D341Med (cell line): ENCODE results near the gene CTSL.
"Not testable (repeated sequence)": the region's sequence is repeated elsewhere in the genome, so short reads cannot be mapped to it uniquely, and the experiment has no call there.

Experiments
- DNase-seq: peaks from one replicate; pipeline ENCODE4 v3.0.0; 2012; ENCODE audit warnings: low spot score

Gene CTSL

GRCh38 chr9:87722393-87723088 lies 3.4 kb upstream of the CTSL start:
- DNase-seq: no peak

DNA sequence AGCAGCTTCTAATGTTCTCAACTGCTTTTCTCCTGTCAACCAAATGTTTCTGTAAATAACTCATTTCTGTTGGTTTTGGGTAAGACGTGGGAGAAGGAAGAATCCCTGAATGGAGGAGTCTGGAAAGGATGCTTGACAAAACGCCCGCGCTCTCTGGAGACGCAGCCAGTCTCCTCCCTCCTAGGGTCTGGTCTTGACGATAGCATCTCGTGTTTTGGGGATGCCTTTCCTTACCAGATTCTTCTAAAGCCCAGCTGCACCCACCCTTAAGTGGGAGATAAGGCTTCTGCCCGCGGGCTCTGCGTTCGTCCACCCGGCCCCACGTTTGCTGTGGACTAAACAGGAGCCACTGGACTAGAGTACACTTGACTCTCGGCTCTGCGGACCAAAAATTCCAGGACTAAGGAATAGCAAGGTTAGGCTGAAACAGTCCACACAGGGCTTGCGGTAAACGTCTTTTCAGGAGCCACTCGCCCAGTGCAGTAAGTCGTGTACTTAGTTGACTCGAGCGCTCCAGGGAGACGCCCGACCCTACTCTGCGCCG lies 491 bp upstream of the CTSL start:
- no peak for DNase-seq

DNA sequence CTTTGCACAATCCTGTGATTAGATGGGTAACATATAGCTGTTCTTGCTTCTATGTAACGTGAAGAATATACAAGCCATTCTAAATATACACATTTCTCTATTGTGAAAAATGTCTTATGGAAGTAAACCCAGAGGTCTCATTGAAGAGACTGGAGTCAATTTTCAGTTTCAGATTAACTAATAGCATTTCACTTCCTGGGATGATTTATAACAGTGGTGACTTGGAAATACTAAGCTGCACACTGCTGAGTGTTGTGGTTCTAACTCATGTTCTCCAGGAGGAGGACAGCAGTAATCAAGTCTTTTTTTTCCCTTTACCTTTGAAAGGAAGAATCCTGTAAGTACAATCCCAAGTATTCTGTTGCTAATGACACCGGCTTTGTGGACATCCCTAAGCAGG lies 3.3 kb downstream of the CTSL start:
- DNase-seq: no peak

DNA sequence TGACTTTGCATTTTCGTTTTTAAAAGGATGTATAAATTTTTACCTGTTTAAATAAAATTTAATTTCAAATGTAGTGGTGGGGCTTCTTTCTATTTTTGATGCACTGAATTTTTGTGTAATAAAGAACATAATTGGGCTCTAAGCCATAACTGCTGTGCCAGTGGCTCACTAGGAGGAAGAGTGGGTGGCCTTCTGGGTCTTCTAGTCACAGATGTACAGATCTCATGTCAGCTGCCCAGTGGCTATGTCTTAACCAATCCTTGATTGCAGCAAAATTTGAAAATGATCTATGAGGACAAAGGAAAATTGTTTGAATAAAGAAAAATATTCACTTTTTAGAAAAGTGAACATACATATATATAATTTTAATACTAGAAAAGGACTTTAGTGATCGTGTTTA lies 5.4 kb downstream of the CTSL start:
- DNase-seq: no peak

- DNase-seq: no peak
These were observed 6.4 kb downstream of the CTSL start for GRCh38 chr9:87732344-87732743.

DNA sequence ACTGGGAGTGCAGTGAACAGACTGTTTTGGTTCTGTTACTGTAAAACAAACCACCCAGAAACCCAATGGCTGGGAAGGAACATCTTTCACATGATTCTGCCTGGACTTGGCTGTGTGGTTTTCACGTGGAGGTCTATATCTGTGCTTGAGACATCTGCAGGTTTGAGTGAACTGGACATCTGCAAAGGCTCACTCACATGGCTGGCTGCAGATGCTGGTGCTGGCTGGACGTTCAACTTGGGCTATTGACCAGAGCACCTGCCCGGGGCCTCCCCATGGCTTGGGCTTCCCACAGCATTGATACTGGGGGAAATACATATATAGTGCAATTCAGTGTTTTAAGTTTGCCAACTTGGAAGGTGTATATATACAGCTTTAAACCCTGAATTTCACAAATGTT lies 6.8 kb downstream of the CTSL start:
- no peak for DNase-seq

GRCh38 chr9:87733273-87734052 lies 7.5 kb downstream of the CTSL start:
- no peak for DNase-seq

- no peak for DNase-seq
These were observed 8.2 kb downstream of the CTSL start for GRCh38 chr9:87734106-87734505.

GRCh38 chr9:87739546-87739945 lies 13.6 kb downstream of the CTSL start:
- DNase-seq: no peak

DNA sequence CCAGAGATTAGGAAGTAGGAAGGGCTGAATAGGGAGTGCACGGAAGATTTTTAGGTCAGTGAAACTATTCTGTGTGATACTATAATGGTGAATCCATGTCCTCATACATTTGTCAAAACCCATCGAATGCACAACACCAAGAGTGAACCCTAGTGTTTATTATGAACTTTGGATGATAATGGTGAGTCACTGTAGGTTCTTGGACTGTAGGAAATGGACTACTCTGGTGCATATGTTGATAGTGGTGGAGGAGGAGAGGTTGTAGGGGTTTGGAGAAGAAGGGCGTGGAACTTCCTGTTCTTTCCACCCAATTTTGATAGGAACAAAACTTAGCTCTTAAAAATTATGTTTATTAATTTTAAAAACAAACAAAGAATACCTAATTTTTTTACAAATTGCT lies 14.3 kb downstream of the CTSL start:
- DNase-seq: no peak

- no peak for DNase-seq
These were observed 15.4 kb downstream of the CTSL start for GRCh38 chr9:87741326-87741725.

DNA sequence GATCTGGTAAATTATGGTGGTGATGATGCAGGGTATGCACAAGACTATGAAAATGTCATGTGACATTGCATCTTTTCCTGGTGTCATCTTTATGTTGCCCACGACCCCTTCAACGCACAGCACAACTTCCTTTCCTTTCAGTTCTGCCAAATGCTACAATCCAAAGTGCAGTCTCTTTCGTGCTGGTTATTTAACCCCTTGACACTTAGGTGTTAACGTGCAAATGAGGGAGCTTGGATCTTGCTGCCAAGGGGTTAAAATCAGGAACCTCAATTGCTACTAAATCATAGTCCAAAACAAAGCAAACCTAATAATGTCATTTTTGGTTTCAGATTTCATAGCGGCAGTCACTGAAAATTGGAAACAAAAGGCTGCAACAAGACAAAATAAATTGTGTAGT lies 16.0 kb downstream of the CTSL start:
- no peak for DNase-seq

DNA sequence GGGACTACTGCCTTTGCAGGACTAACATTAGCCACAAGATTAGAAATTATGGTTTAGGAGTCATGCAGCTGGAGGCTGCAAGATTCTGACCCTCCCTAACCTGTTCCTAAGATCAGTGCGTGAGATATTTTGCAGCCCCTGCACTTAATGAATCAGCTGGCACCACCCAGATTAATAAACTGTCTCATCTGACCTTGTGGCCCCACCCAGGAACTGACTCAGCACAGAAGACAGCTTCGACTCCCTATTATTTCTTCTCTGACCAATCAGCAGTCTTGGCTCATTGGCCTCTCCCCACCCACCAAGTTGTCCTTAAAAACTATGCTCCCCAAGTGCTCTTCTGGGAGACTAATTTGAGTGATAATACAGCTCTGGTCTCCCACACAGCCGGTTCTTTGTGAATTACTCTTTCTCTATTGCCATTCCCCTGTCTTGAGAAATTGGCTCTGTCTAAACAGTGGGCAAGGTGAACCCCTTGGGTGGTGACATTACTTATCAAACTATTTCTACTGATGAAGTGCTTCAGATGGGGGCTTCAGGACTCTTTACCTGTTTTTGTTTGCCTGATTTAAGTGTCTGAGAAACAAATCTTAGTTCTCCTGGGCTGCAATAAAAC lies 17.0 kb downstream of the CTSL start:
- no peak for DNase-seq

DNA sequence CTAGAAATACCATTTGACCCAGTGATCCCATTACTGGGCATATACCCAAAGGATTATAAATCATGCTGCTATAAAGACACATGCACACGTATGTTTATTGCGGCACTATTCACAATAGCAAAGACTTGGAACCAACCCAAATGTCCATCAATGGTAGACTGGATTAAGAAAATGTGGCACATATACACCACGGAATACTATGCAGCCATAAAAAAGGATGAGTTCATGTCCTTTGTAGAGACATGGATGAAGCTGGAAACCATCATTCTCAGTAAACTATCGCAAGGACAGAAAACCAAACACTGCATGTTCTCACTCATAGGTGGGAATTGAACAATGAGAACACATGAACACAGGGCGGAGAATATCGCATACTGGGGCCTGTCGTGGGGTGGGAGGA lies 18.3 kb downstream of the CTSL start:
- not testable (repeated sequence) for DNase-seq

GRCh38 chr9:87746186-87746585 lies 20.3 kb downstream of the CTSL start:
- DNase-seq: no peak

DNA sequence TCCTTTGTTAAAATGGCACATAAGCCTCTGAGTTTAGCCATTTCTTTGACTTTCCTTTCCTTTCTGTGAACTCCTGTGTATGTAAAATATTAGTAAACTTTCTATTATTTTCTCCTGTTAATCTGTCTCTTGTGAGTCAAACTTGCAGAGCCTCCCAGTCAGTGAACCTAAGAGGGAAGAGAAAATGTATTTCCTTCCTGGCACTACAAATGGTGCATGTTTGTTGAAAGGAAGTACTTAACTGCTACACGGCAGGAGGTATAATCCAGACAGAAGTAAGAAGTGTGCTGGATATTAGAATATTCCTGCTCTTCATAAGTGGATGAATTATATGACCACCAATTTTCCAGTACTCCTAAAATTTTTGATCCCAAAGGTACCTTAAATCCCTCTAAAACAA lies 23.0 kb downstream of the CTSL start:
- DNase-seq: no peak

DNA sequence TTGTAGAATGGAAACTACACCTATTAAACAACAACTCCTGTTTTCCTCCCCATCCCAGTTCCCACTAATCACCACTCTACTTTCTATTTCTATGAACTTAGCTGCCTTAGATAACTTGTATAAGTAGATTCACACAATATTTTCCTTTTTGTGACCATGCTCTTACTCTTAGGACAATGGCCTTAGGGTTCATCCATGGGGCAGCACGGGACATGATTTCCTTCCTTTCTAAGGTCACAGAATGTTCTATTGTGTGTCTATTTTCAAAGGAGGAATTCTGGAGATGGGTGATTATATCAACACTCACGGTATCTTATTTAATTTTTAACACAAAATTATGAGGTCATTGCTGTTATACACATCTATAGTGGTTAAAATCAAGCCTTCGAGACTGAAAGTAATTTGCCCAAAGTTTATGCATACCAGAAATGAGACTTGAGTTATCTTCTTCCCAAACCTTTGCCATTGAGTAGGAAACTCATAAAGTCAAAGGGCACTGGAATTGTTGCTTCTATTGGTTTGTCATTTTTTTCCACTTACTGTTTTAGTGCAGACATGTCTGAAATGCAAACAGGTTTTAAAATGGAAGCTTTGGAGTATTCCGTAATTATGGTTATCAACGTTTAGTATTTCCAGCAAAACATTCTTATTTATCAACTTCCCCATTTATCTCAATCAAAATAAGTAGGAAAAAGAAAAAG lies 23.6 kb downstream of the CTSL start:
- no peak for DNase-seq

- DNase-seq: no peak
These were observed 24.8 kb downstream of the CTSL start for GRCh38 chr9:87750726-87751125.

DNA sequence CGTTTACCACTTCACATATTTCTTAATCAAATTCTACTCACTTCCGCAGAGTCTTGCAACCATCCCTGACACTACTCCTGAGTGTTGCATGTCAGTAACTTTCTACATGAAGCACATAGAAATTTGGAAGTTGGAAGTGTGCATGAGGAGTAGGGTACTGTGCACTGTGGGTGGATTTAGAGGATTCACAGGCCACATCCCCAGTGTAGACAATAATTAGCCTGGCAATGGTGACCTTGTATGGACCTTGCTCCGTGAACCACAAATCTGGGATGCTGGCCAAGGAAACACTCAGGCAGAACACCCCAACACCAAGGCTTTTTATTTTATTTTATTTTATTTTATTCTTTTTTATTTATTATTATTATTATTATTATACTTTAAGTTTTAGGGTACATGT lies 25.5 kb downstream of the CTSL start:
- no peak for DNase-seq

DNA sequence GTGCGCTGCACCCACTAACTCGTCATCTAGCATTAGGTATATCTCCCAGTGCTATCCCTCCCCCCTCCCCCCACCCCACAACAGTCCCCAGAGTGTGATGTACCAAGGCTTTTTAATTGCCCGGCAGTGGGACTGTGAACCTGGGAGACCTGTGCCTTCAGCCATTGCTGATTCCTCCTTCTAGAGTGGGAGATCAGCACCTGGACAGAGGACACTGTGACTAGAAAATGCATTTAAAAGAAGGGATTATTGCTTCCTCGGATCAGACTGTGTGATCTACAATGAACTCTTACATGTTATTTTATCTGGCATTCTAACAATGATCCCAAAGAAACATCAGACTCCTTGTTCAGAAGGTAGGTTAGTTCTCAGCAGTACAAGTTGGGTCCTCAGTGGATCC lies 25.9 kb downstream of the CTSL start:
- DNase-seq: no peak

- no peak for DNase-seq
These were observed 27.4 kb downstream of the CTSL start for GRCh38 chr9:87753313-87753712.

GRCh38 chr9:87758330-87758729 lies 32.4 kb downstream of the CTSL start:
- DNase-seq: not testable (repeated sequence)
